Prostate gland (tissue), 2 donors: ENCODE data around the gene NEK2. TPM values are rescaled to one million over a fixed set of nuclear protein-coding genes. Genes with fewer than 3 reads are reported as not detected.

Experiments
- DNase-seq: peaks from one replicate; pipeline ENCODE4 v3.0.0-alpha.2; 2019; ENCODE audit warnings: low spot score
- H3K27ac ChIP-seq, 2 donors: fragments of 200-600 bp; sonication (generic); 2 replicates each; pipeline ENCODE4 v1.5.1; 2017 to 2019
- H3K27me3 ChIP-seq: fragments of 200-600 bp; sonication (generic); replicated peaks from 2 replicates; pipeline ENCODE4 v1.5.1; 2019; ENCODE audit not compliant: insufficient read depth
- H3K36me3 ChIP-seq, 2 donors: fragments of 200-600 bp; sonication (generic); 1 replicate in 1 of 2; 2 replicates in 1 of 2; pipeline versions ENCODE4 v1.5.1 to v1.8.1; 2017 to 2019
- H3K4me1 ChIP-seq: fragments of 200-600 bp; sonication (generic); replicated peaks from 2 replicates; pipeline ENCODE4 v1.5.1; 2019
- H3K4me3 ChIP-seq, 2 donors: fragments of 200-600 bp; sonication (generic); 2 replicates each; pipeline ENCODE4 v1.5.1; 2017 to 2019
- H3K9me3 ChIP-seq: fragments of 200-600 bp; sonication (generic); 2 replicates; pipeline ENCODE4 v1.5.1; 2017
- POLR2A ChIP-seq: fragments of 450-650 bp; IDR thresholded peaks from one replicate; pipeline ENCODE4 v1.6.1; 2016; ENCODE audit warnings: antibody characterized with exemption, mild to moderate bottlenecking
- POLR2AphosphoS5 ChIP-seq: sonication (generic); formaldehyde crosslinking; IDR thresholded peaks from one replicate; pipeline ENCODE4 v1.6.1; 2017; ENCODE audit warnings: antibody characterized with exemption
- WGBS: methylation state at CpG from one replicate; pipeline ENCODE4 v1.1.5; 2018; 5-methylcytosine and 5-hydroxymethylcytosine counted together
- intact Hi-C: fragments of 100-400 bp; cut with DNase I; formaldehyde crosslinking; loops from one replicate; pipeline ENCODE4 v1.14.2; 2022
- total RNA-seq, 2 donors: library from RNA; depleted of rRNA; stranded (reverse); fragments of >200 nt; gene quantifications; one replicate each; pipeline ENCODE4 v1.1.0, GENCODE V29; 2016
- TF ChIP-seq, protein P1 (sequence below), 4 experiments: fragments of 200-600 bp in 2 of 4; fragments of 450-650 bp in 2 of 4; sonication (generic) in 2 of 4; IDR thresholded peaks; 1 replicate in 3 of 4; 2 replicates in 1 of 4; pipeline ENCODE4 v1.5.1; 2016 to 2019; ENCODE audit warnings: antibody characterized with exemption in 4 of 4, mild to moderate bottlenecking in 2 of 4, moderate library complexity in 2 of 4

Gene NEK2
- total RNA-seq, 2 donors from 2014 or later: 1.7 to 8.5 TPM

DNA sequence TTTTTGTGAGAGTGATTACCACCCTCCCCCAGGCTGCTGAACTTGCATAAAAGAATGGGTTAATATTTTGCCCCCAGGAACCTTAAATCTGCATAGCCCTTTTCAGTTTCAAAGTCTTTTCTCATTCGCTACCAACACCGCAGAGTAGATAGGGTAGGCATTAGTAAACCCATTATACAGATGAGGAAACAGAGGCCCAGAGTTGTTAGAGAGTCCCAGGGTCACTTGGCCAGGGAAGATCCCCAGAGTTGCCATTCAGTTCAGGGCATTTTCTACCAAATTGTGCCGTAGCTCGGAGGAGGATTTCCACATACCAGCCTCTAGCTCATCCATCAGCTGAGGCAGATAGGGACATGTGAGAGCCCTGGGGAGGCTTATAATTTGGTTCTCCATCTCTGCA lies 40.5 kb downstream of the NEK2 start:
- intact Hi-C loops: no loop called here
- Histone ChIP-seq H3K36me3 (no peaks in the 10 kb centered on the region), H3K4me1 (peaks cover 13% of the 10 kb centered on the region), H3K9me3 (no peaks in the 10 kb centered on the region), H3K27ac (no peak overlapping the region), H3K27me3 (no peaks in the 10 kb centered on the region), H3K4me3 (no peak overlapping the region)
- WGBS: 92% methylated on average over 4 of the region's 4 CpGs
- TF ChIP-seq POLR2AphosphoS5 (no peak), POLR2A (no peak)
- TF ChIP-seq, protein P1, sequence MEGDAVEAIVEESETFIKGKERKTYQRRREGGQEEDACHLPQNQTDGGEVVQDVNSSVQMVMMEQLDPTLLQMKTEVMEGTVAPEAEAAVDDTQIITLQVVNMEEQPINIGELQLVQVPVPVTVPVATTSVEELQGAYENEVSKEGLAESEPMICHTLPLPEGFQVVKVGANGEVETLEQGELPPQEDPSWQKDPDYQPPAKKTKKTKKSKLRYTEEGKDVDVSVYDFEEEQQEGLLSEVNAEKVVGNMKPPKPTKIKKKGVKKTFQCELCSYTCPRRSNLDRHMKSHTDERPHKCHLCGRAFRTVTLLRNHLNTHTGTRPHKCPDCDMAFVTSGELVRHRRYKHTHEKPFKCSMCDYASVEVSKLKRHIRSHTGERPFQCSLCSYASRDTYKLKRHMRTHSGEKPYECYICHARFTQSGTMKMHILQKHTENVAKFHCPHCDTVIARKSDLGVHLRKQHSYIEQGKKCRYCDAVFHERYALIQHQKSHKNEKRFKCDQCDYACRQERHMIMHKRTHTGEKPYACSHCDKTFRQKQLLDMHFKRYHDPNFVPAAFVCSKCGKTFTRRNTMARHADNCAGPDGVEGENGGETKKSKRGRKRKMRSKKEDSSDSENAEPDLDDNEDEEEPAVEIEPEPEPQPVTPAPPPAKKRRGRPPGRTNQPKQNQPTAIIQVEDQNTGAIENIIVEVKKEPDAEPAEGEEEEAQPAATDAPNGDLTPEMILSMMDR (IDR thresholded peaks at IDR 0.05): no peak
- DNase-seq: no peak

DNA sequence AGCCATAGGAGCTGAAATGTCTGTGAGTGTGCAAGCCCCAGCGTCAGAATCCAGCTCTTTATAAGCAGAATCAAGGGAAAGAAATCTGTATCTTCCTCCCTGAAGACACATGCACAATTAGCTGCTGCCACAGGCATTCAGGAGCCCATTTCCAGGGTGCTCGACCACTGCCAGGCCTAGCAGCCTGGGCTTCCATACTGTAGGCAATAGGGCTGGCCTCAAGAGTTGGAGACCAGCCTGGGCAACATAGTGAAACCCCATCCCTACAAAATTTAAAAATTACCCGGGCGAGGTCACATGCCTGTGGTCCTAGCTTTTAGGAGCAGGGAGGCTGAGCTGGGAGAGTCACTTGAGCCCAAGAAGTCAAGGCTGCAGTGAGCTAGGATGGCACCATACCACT lies 41.0 kb downstream of the NEK2 start:
- Histone ChIP-seq H3K9me3 (no peaks in the 10 kb centered on the region), H3K27me3 (no peaks in the 10 kb centered on the region), H3K27ac (no peak overlapping the region), H3K4me3 (no peak overlapping the region), H3K4me1 (peaks cover 13% of the 10 kb centered on the region), H3K36me3 (no peaks in the 10 kb centered on the region)
- no peak for DNase-seq
- intact Hi-C loops: no loop called here
- WGBS: 96% methylated on average over 4 of the region's 4 CpGs
- no peak for TF ChIP-seq POLR2AphosphoS5
- TF ChIP-seq, protein P1 (IDR thresholded peaks at IDR 0.05): no peak
- no peak for TF ChIP-seq POLR2A

DNA sequence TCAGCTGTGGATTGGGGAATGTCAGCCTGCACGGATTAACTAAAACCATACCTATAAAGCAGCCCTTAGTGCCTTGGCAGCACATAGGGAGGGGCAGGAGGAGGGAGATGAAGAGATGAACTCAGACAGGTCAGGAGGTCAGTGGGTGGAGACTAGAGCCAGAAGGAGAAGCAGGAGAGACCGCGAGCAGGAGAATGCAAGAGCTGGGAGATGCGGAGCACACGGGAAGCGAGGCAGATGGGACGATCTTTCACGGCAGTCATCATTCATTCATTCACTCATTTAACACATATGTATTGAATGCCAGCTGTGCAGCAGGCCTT lies 41.9 kb downstream of the NEK2 start:
- Histone ChIP-seq H3K9me3 (no peaks in the 10 kb centered on the region), H3K36me3 (no peaks in the 10 kb centered on the region), H3K4me1 (peaks cover 13% of the 10 kb centered on the region), H3K27me3 (no peaks in the 10 kb centered on the region), H3K4me3 (no peak overlapping the region), H3K27ac (peak overlapping the region in 1 of 2 donors; percentile 69)
- intact Hi-C loops: no loop called here
- DNase-seq: no peak
- TF ChIP-seq, protein P1 (IDR thresholded peaks at IDR 0.05): no peak
- TF ChIP-seq POLR2A (no peak), POLR2AphosphoS5 (no peak)
- 84% methylated on average over 8 of the region's 8 CpGs for WGBS

DNA sequence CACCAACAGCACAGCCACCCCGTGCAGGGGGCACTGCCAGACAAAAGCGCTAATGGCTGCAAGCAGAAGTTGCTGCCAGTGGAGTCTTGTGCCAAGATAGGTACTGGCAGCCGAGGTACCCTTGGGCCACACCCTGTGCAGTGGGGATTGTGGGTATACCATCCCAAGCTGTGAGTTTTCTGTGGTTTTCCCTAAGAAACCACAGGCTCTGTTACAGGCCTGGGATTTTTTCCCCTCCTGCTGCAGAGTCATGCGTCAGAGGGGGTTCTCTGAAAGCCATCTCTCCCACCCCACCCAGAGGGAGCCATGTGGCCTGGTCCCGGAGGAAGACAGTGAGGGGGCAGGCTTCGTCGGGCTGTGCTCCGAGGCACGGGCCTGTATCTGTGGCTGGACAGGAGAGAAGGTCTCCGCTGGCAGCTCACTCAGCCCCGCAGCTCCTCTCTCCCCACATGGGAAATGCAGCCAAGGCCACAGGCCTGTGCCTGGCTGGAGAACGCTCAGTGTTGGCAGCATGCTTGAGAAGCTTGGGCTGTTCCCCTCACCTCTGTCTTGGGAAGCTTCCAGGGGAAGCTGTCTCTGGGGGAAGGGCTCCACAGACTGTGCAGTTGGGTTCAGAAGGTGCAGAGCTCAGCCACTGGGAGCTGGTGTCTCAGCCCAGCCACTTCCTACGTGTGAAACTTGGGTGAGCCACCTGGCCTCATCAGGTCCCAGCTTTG lies 42.5 kb downstream of the NEK2 start:
- no peak overlapping the region for H3K4me3 ChIP-seq
- H3K4me1 ChIP-seq: peaks cover 13% of the 10 kb centered on the region
- WGBS: 20% methylated on average over 13 of the region's 13 CpGs
- peak overlapping the region; percentile 34 to 69 for H3K27ac ChIP-seq
- H3K9me3 ChIP-seq: no peaks in the 10 kb centered on the region
- H3K36me3 ChIP-seq: no peaks in the 10 kb centered on the region
- intact Hi-C loops: no loop called here
- no peaks in the 10 kb centered on the region for H3K27me3 ChIP-seq
- no peak for TF ChIP-seq POLR2A
- peak; percentile 62 for TF ChIP-seq POLR2AphosphoS5
- peak; percentile 71 for DNase-seq

DNA sequence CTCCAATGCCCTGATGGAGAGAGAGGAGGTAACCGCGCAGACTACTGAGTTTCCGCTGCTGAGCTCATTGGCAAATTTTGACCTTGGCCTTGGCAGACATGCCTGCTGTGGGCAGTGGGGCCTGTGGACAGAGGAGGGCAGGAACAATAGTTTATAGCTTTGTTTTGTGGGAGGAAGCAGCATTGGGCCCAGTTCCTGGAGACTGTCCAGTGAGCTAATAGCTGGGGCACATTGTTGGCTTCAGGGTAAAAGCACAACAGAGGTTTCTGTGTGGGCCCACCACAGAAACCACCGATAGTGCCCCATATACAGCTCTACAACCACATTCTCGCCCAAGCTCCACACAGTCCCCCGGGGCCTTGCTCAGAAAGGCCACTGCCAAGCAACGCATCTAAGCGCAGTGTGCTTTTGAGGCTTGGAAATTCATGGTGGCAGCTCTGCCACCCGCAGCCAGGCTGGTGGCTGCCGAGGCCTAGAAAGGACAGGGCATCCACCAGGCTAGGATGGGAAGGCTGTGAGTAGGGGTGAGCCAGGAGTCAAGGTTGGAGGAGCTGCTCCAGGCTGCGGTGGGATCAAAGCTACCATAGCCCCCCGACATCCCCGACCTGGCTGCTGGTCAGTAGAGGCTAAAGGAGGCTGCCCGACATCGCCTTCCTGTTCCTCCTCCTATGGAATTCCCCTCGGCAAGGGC lies 43.2 kb downstream of the NEK2 start:
- WGBS: 50% methylated on average over 16 of the region's 16 CpGs
- H3K27me3 ChIP-seq: no peaks in the 10 kb centered on the region
- DNase-seq: peak; percentile 62
- peak overlapping the region; percentile 34 to 69 for H3K27ac ChIP-seq
- no peaks in the 10 kb centered on the region for H3K36me3 ChIP-seq
- intact Hi-C loops: no loop called here
- H3K4me3 ChIP-seq: no peak overlapping the region
- peaks cover 13% of the 10 kb centered on the region for H3K4me1 ChIP-seq
- no peaks in the 10 kb centered on the region for H3K9me3 ChIP-seq
- TF ChIP-seq POLR2AphosphoS5 (peak; percentile 64), POLR2A (no peak)
- TF ChIP-seq, protein P1 (IDR thresholded peaks at IDR 0.05): no peak
